Right ventricle myocardium inferior (tissue), 1 donor: ENCODE data around the gene MPRIP. TPM values are rescaled to one million over a fixed set of nuclear protein-coding genes. Genes with fewer than 3 reads are reported as not detected.

Experiments used
- ATAC-seq: fragments of 200-7000 bp; cut with Tn5 transposase; one replicate; pipeline ENCODE4 v1.9.1; 2020; ENCODE audit warnings: mild to moderate bottlenecking, moderate library complexity
- DNase-seq: peaks from one replicate; pipeline ENCODE4 v3.0.0; 2021; ENCODE audit errors: missing footprints
- intact Hi-C: fragments of 100-400 bp; cut with DNase I; formaldehyde crosslinking; loops from one replicate; pipeline ENCODE4 v1.11.0; 2022
- total RNA-seq: library from RNA; stranded (reverse); fragmentation: NEBNext Ultra II Directional; extraction: Animal tissue kit (Norgen Biotek cat#: 25700); gene quantifications from one replicate; pipeline ENCODE4 v1.2.1, GENCODE V29; 2021
- donor health status: DM: no; HTN: yes; CAD: no; lungs with severe emphysema.

Gene MPRIP
- total RNA-seq, 1 donor from 2014 or later = 312 TPM

DNA sequence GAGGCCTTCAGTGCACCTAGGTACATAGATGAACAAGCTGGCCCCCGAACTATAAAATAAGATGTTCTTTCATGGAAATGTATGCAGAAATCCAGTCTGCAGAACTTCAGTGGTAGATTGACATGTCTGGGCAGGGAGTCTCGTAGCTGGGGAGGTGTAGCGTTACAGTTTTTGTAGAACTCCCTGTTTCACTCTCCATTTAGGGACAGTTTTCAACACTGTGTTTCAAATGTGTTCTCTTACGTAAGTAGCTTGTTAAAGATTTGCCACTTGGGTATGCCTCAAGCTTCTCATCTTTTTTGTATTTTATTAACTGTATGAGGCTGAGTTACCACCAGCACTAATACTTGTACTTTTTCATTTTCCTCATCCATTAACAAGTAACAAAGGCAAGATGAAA lies 117.3 kb downstream of the MPRIP start:
- intact Hi-C loops = no loop called here
- DNase-seq (no peak), ATAC-seq (no peak)

DNA sequence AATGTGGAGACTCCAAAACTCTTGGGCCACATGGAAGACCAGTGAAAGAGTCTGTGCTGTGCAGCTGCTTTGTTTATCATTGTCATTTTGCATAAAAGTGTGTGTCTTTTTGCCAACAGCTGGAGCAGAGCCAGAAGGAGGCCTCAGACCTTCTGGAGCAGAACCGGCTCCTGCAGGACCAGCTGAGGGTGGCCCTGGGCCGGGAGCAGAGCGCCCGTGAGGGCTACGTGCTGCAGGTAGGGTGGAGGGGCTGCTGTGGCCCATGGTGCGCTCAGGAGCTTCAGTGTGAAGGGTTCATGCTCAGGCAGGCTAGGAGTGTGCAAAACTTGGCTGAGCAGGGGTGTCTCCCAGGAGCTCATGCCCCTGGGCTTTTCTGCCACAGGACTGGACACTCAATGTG lies 118.9 kb downstream of the MPRIP start:
- intact Hi-C loops = no loop called here
- DNase-seq = no peak
- ATAC-seq = no peak

DNA sequence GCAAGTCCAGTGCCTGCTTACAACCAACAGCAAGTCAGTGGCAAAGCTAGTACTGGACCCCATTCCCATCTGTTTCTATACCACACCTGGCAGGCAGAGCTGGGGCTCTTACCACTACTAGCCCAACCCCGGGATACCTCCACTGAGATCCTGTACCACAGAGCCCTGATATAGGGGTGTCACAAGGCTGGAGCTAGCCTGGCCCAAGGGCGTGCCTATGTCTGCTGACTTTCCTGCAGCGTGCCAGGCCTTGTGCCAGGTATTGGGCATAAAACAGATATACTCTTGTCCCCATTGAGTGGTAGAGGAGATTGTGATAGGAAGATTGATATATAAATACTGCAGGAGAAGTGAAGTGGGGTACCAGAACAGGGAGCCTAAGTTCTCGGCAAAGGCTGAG lies 119.5 kb downstream of the MPRIP start:
- ATAC-seq (peak; percentile 56), DNase-seq (no peak)
- intact Hi-C loops = no loop called here

DNA sequence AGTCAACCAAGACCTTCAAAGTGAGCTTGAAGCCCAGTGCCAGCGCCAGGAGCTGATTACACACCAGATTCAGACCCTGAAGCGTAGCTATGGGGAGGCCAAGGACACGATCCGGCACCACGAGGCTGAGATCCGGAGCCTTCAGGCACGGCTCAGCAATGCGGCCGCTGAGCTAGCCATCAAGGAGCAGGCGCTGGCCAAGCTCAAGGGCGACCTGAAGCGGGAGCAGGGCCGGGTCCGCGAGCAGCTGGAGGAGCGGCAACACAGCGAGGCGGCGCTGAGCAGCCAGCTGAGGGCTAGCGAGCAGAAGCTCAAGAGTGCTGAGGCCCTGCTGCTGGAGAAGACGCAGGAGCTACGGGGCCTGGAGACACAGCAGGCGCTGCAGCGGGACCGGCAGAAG lies 121.9 kb downstream of the MPRIP start:
- DNase-seq (no peak), ATAC-seq (no peak)
- intact Hi-C loops = no loop called here

DNA sequence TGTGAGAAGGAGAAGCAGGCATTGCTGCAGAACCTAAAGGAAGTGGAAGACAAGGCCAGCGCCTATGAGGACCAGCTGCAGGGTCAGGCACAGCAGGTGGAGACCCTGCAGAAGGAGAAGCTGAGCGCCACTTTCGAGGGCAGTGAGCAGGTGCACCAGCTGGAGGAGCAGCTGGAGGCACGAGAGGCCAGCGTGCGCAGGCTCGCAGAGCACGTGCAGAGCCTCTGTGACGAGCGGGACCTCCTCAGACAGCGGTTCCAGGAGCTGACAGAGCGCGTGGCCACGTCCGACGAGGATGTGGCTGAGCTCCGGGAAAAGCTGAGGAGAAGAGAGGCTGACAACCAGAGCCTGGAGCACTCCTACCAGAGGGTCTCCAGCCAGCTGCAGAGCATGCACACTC lies 122.4 kb downstream of the MPRIP start:
- DNase-seq (no peak), ATAC-seq (no peak)
- intact Hi-C loops = no loop called here

DNA sequence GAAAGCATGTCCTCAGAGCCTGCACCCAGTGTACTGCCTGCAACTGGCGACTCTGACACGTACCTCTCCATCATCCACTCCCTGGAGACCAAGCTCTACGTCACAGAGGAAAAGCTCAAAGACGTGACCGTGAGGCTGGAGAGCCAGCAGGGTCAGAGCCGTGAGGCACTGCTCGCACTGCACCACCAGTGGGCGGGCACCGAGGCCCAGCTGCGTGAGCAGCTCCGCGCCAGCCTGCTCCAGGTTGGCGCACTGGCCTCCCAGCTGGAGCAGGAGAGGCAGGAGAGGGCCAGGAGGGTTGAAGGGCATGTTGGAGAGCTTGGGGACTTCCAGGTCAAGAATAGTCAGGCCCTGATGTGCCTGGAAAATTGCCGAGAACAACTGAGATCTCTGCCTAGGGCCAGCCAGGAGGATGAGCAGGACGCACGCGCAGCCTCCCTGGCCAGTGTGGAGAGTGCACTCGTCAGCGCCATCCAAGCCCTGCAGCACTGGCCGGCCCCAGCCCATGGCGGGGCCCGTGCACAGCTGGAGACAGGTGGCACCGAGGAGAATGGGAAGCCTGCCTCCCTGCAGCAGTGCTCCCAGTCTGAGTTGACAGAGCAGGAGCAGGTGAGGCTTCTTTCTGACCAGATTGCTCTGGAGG lies 123.5 kb downstream of the MPRIP start:
- DNase-seq = no peak
- no peak for ATAC-seq
- intact Hi-C loops = no loop called here

DNA sequence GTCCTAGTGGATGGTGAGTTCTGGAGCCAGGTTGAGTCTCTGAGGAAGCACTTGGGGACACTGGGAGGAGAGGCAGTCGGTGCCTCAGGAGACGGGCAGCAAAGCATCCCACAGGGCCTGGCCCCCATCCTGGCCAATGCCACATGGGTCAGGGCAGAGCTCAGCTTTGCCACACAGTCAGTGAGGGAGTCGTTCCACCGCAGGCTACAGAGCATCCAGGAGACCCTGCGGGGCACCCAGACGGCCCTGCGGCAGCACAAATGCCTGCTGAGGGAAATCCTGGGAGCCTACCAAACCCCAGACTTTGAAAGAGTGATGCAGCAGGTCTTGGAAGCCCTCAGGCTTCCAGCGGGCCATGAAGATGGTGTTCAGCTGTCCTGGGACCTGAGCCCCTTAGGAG lies 124.2 kb downstream of the MPRIP start:
- ATAC-seq (no peak), DNase-seq (no peak)
- intact Hi-C loops = no loop called here

DNA sequence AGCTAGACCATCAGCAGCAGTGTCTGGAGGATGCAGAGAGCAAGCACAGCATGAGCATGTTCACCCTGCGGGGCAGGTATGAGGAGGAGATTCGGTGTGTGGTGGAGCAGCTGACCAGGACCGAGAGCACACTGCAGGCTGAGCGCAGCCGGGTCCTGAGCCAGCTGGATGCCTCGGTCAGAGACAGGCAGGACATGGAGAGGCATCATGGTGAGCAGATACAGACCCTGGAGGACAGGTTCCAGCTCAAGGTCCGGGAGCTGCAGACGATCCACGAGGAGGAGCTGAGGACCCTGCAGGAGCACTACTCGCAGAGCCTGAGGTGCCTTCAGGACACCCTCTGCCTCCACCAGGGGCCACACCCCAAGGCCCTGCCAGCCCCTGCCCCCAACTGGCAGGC lies 125.1 kb downstream of the MPRIP start:
- DNase-seq (no peak), ATAC-seq (no peak)
- intact Hi-C loops = no loop called here

DNA sequence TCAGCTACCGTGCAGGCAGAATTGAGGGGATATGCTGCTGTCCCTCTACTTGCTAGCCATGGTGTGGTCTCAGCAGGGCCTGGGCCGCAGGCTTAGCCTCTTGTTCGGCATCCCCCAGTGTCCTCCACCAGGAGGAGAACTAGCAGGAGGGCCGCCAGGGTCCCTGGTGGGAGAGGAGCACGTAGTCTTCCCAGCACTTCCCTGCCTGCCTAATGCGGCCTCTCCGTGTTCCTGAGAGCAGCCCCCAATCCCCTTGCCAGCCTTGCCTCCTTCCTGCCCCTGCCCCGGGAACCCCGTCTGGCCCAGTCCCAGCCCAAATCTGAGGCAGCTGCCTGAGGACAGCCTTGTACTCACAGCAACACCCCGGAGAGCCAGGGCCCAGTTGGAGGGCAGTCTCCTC lies 125.7 kb downstream of the MPRIP start:
- DNase-seq = no peak
- ATAC-seq = no peak
- intact Hi-C loops = no loop called here

DNA sequence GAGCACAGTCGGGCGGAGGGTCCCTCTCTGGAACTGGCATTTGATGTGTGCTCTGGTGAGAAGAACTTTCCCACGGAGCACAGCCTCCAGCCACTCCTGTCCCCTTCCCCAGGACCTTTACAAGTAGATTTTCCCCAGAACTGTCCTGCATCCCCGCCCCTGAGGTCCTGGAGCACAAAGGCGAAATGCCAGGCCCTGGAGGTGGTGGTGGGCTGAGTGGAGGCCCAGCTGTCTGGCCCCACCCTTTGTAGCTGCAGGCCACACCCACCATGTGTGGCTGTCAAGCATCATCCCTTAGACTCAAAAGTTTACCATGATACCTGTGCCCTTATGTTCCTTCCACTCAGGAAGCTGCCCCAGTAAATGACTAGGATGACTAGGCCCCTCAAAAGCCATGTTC lies 126.1 kb downstream of the MPRIP start:
- no peak for DNase-seq
- intact Hi-C loops = no loop called here
- no peak for ATAC-seq

DNA sequence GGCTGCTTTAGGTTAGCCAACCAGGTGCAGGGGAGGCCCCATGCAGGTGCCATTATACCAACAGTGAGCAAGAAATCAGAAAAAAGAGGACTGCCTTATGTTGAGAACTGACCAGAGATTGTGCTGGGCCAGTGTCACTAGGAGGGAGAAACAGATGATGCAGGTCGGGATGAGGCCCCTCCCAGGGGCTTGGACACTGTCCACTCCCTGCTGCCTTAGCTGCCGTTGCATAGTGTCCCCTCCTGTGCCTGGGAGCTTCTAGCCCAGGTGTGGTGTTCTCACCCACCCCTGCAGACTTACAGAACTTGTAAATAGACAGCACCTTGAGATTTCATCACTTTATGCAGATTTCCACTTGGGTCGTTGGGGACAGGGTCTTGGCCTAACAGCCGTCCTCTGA lies 127.1 kb downstream of the MPRIP start:
- intact Hi-C loops = no loop called here
- DNase-seq = no peak

DNA sequence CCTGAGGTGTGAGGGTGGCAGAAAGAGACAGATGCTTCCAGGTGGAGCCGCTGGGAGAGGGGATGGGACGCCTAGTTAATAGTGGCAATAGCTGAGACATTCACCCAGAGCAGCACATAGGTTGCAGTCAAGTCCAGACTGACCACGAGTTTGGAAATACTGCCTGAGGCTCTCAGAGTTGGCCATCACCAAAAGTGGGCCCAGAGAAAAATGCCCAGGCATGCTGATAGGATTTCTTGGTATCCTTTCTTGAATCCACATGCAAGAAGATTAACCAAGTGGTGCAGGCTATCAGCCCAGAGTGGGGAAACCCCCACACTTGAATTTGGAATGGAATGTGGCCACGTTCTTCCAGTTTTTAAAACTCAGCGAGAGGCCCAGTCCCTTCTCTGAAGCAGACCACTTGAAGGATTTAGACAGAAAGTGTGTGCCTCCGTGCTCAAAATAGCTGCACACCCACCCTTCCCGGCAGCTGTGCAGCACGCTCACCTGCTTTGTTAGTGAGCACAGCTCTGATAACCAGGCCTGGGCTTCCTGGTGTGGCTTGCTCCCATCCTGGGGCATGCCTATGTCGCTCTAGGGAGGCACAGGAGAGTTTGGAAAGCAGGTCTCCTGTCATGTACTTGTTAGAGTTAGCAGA lies 128.2 kb downstream of the MPRIP start:
- ATAC-seq = no peak

More for the DNA sequence above, 127.1 kb downstream of the MPRIP start:
- ATAC-seq = no peak

DNA sequence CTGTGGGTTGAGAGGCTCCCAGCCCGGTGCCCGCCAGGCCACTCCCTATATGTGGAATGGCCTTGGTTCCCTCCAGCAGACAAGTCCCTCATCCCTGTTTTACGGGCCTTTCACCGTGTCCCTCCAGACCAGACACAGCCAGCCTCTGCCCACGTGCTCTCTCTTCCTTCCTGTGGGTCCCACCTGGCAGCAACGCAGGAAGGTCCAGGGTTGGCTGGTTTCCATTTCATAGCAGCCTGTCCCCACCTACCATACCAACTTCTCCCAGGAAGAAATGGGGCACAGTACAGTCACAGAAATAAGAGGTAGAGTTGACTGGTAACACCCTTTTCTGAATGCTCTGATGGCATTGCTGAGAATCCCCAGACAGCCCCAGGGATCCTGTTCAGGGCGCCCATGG lies 128.9 kb downstream of the MPRIP start:
- no peak for DNase-seq
- intact Hi-C loops = no loop called here
- no peak for ATAC-seq

More for the DNA sequence above, 128.2 kb downstream of the MPRIP start:
- DNase-seq = no peak
- intact Hi-C loops = no loop called here

DNA sequence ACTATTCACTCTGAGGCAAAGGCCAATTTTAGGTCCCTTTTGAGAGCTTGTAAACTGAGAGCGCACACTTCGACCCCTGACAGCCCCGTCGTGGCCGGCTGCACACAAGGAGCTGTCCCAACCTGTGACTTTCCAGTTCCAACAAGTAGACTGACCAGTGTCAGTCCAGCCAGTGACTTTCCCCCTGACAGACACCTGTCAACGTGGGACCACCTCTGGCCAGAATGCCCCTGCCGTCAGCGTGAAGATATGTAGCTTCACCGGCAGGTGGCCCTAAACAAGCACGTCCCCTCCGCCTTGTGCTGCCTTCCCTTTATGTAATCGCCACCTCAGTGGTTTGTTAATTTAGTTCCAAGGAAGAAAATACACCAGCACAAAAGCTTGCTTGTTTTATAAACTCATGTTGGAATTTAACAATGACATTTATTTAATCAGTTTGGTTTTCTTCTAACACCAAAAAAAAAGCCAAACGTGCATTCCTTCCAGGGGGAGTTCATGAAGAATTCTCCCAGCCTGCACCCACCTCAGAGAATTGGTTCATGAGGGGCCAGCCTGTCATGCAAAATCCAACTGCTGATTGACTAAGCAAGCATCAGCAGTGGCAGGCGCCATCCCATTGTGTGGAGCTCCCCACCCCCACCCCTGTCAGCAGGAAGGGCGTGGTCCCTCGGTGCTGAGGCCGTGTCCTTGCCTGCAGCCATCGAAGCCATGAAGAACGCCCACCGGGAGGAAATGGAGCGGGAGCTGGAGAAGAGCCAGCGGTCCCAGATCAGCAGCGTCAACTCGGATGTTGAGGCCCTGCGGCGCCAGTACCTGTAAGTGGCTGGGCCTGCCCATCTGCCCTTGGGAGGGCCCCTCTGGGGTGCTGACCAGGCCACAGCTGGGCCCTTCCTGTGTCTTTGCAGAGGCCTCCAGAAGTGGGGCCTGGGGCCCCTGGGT lies 130.0 kb downstream of the MPRIP start:
- peak; percentile 14 for ATAC-seq
- no peak for DNase-seq
- intact Hi-C loops = no loop called here

DNA sequence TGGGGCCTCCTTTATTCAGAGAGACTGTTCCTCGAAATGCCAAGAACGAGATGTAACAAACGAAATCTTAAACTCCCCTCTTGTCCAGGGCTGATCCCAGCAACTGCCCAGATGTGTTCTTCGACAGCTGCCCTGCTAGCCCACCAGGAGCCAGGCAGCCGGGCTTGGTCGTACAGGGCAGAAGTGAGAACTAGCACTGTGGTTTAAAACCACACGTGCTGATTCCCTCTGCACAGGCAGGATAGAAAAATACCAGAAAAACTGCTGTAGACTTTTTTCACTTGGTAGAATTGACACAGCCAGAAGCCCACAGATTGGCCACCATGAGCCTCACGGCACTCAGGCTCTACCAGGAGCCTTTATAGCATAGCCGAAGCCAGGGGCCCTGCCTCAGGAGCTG lies 130.7 kb downstream of the MPRIP start:
- intact Hi-C loops = no loop called here
- ATAC-seq (no peak), DNase-seq (no peak)

DNA sequence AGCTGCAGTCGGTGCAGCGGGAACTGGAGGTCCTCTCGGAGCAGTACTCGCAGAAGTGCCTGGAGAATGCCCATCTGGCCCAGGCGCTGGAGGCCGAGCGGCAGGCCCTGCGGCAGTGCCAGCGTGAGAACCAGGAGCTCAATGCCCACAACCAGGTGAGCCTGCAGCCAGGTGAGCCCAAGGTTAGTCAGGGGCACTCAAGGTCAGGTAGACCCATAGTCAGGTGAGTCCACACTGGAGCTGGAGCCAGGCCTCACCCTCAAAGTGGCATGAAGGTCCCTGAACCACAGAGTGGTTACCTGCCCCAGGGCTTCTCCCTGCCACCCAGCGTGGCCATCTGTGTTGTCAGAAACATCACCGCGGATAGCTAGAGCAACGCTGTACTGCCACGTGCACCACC lies 131.7 kb downstream of the MPRIP start:
- DNase-seq (no peak), ATAC-seq (no peak)
- intact Hi-C loops = no loop called here

DNA sequence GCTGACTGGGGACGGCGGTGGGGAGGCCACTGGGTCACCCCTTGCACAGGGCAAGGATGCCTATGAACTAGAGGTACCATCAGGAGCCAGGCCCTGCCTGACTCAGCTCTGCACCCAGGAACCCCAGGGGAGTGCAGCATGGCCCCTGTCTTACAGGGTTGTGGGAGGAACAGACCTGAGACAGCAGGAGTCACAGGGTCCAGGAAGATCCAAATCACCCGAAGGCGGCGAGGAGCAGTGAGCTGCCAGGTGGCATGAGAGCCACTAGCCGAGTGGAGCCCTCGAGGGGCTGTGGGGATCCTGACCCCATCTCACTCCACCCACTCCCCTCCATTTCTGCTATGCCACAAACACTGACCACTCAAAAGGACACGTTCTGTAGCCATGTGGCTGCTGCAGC lies 133.1 kb downstream of the MPRIP start:
- DNase-seq (no peak), ATAC-seq (no peak)
- intact Hi-C loops = no loop called here

DNA sequence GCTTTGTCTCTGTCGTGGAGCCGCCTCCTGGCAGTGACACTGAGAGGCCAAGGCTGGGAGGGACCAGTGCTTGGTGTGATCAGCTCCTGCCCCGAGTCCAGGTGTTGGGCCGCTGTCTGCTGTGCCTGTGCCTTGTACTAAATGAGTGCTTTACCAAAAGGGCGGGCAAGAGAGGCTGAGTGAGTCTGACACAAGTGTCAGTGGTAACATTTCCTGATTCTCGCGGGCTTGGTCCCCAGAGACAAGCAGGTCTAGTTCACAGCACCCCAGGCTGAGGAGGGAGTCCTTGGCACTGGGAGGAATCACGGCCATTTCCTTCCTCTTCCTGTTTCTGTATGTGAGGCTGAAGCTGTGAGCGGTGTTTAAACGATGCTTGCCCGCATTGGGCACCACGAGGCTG lies 133.7 kb downstream of the MPRIP start:
- DNase-seq (no peak), ATAC-seq (no peak)
- intact Hi-C loops = no loop called here

DNA sequence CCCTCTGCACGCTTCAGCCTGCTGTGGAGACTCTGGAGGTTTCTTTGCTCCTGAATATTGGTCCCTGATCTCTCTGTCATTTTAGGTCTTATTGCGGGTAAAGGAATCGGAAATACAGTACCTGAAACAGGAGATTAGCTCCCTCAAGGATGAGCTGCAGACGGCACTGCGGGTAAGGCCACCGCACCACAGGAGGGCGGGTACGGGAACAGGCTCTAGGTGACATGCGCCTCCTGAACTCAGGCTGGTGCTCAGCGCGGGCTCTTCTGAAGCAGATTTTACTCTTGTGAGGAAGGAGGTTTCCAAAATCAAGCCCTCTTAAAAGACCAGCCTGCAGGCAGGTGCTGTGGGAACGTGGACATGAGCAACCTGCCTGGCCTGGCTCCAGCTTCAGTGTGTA lies 134.1 kb downstream of the MPRIP start:
- ATAC-seq (no peak), DNase-seq (no peak)
- intact Hi-C loops = no loop called here

DNA sequence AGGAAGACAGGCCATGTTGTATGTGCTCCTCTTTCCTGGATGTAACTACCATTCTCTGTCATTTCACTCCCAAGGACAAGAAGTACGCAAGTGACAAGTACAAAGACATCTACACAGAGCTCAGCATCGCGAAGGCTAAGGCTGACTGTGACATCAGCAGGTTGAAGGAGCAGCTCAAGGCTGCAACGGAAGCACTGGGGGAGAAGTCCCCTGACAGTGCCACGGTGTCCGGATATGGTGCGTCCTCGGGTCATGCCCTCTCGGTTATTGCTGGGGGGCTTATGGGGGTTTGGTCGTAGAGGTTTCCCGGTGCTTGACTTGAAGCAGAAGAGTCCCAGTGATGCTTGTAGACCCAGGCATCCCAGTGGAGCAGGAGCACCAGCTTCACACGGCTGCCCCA lies 134.9 kb downstream of the MPRIP start:
- ATAC-seq = no peak
- no peak for DNase-seq
- intact Hi-C loops = no loop called here
